ENCODE data around the gene INTS15.

DNA sequence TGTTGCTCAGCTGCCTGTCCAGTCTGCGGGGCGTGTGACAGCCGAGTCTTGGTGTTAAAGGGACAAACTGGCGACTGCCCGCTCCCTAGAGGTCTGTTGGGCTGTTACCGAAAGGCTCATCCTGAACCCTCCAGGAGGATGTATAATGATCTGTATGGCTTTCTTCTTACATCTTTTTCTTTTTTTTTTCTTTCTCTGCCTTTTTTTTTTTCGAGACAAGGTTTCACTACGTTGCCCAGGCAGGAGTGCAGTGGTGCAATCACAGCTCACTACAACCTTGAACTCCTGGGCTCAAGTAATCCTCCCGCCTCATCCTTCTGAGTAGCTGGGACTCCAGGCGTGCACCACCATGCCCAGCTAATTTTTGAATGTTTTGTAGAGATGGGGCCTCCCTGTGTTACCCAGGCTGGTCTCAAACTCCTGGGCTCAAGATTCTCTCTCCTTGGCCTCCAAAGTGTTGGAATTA is 857 bp downstream of the INTS15 start:
- TF ChIP-seq POLR2A (IDR thresholded peaks at IDR 0.05; ENCODE audit: low read depth, low read length), result no peak
- TF ChIP-seq SPI1 (IDR thresholded peaks at IDR 0.05; ENCODE audit: low read depth, low read length), result no peak
- TF ChIP-seq POU2F2 (IDR thresholded peaks at IDR 0.05; ENCODE audit: low read depth, low read length), result no peak
- no peak for TF ChIP-seq POLR2AphosphoS5 (IDR thresholded peaks at IDR 0.05; ENCODE audit: low read depth, low read length)
- no peak for TF ChIP-seq TAF1 (IDR thresholded peaks at IDR 0.05; ENCODE audit: low read depth, low read length)
